Mesangial cell (primary cell): ENCODE measurements around the gene PSMB3. TPM values are rescaled to one million over a fixed set of nuclear protein-coding genes. Genes with fewer than 3 reads are reported as not detected.

Source experiments
- total RNA-seq: library from RNA; depleted of rRNA; stranded (reverse); fragments of >200 nt; gene quantifications from 2 replicates; pipeline ENCODE4 v1.2.3, GENCODE V29; 2015

The PSMB3 gene
- 193 and 319 TPM in 2 replicates for total RNA-seq

GRCh38 chr17:38752308-38753070 is at the start of gene PSMB3:
Gene PSMB3 (plus strand): TSS chr17:38752741. CDS start chr17:38752827, 86 bp downstream.

GRCh38 chr17:38704606-38705522 is 47.7 kb upstream of the PSMB3 start, which contains the start of gene MLLT6:
Gene MLLT6 (plus strand): TSS chr17:38705273. CDS start chr17:38705633, 360 bp downstream.

GRCh38 chr17:38729886-38730525 is 22.5 kb upstream of the PSMB3 start, which contains the start of gene CISD3:
Gene CISD3 (plus strand): TSS chr17:38730341. CDS start chr17:38730359, 18 bp downstream.

GRCh38 chr17:38748149-38748891 is 4.2 kb upstream of the PSMB3 start, which contains the start of gene PCGF2:
Gene PCGF2 (minus strand): TSS chr17:38748336. CDS start chr17:38740402, 7,934 bp downstream.

GRCh38 chr17:38799501-38800236 is 47.1 kb downstream of the PSMB3 start, which contains the start of gene PIP4K2B:
Gene PIP4K2B (minus strand): TSS chr17:38799556. CDS start chr17:38799424, 132 bp downstream.

Other genes starting within 250 kb of the PSMB3 start
- gene SRCIN1, start 146.8 kb upstream of the PSMB3 start, total RNA-seq, result 0.25 TPM in 1 of 2 replicates, not detected in the other
- gene EPOP, start 77.8 kb upstream of the PSMB3 start, total RNA-seq, result 0.38 and 2.4 TPM in 2 replicates
- 23.1 and 46.0 TPM in 2 replicates for gene MLLT6, start 47.5 kb upstream of the PSMB3 start, total RNA-seq
- gene CISD3, start 22.4 kb upstream of the PSMB3 start, total RNA-seq, result 6.8 and 9.3 TPM in 2 replicates
- gene PCGF2, start 4.4 kb upstream of the PSMB3 start, total RNA-seq, result 9.8 and 20.9 TPM in 2 replicates
- 34.7 and 39.0 TPM in 2 replicates for gene PIP4K2B, start 46.8 kb downstream of the PSMB3 start, total RNA-seq
- 6.2 and 8.1 TPM in 2 replicates for gene CWC25, start 72.6 kb downstream of the PSMB3 start, total RNA-seq
- 756 and 869 TPM in 2 replicates for gene RPL23, start 101.0 kb downstream of the PSMB3 start, total RNA-seq
- 317 and 319 TPM in 2 replicates for gene LASP1, start 117.3 kb downstream of the PSMB3 start, total RNA-seq
- gene FBXO47, start 214.7 kb downstream of the PSMB3 start, total RNA-seq, result not detected in 2 replicates